HG03442 (cell line): ENCODE measurements around the gene CPSF6.
"Not testable (repeated sequence)": the region's sequence is repeated elsewhere in the genome, so short reads cannot be mapped to it uniquely, and the experiment has no call there.

Experiments
- ATAC-seq: cut with Tn5 transposase; IDR thresholded peaks from one replicate; pipeline ENCODE4 v1.9.1; 2021; ENCODE audit warnings: mild to moderate bottlenecking, moderate library complexity; ENCODE audit not compliant: unreplicated experiment

Gene CPSF6

DNA sequence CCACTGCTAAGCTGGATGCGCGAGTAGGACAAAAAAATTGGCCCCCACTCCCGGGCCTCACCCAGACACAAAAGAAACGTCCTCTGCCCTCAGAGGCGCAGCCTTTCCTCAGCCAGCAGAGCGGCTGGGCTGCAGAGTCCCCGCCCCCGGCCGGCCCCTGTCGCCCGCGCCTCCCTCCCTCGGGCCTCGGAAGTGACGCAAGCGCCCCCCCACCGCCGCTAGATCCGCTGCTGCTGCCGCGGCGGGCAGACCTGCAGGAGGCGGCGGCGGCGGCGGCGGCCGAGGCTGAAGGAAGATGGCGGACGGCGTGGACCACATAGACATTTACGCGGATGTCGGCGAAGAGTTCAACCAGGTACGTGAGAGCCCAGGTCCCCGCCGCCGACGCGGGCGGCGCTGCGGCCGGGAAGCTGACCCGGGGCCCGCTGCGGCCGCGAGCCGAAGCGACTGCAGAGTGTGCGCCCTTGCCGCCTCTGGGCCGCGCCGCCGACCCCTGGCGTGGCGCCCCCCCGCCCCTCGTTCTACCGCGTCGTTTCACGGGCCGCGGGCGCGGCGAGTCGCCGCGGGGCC, at the start of gene CPSF6:
Gene CPSF6, plus strand, starts transcription at position 218 of the 570 bp plus-strand sequence. Its CDS starts 78 bp downstream, at position 296.
- peak; percentile 90 for ATAC-seq

DNA sequence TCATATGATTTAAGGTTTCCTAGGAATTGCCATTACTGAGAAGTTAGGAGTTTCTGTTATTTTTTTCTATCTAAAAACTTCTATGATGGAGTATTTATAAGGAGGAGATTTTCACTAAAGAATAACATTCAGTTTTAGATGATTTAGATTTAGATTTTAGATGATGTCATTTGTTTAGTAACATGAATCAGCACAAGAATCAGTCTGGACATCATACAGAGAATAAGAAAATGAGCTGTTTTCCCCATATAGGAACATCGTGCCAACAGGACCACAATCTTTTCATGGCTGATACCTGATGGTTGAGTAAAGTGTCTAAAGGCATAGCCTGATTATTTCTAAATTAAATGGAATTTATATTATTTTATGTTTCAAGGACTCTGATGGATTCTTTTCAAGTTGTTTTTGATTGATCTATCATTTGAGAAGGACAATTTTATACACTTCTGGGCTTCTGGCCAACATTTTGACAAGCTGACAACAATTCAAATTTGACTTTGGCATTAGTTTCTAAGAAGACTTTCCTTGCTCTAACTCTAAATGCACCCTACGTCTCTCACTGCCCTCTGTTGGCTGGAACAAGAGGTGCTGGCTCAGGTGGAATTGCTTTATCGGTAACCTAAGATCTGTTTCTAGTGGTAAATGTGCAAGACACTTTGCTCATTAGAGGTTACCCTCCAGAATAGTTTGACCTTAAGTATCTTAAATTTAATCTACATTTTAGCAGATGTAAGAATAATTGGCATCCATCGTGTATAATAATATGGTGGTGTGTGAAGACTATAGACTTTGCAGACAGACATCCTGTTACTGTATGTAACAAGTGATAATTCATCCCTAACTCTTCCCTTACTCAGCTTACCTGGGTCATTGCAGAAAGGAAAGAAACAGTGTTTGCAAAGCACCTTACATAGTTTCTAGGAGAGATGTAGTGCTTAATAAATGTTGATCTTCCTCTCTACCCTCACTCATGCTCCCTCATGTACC, 42.8 kb upstream of the CPSF6 start:
- ATAC-seq: no peak

GRCh38 chr12:69199976-69200375, 39.4 kb upstream of the CPSF6 start:
- ATAC-seq: not testable (repeated sequence)

DNA sequence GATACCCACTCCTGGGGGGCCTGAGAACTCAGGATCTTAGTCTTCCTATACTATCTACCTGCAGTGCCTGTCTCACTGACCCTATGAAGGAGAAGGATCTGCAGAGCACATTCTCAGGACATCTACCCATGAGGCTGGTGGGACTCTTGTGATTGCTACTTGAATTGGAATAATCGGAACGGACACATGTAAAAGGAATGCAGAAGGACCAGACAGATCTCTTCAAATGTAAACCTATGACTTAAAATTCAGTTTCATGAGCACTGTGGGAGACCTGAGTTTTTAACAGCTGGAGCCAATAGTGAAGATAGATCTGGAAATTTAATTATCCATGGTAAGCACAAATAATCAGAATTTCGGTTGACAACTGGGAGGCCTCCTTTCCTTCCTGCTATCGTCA, 35.2 kb upstream of the CPSF6 start:
- ATAC-seq: no peak

DNA sequence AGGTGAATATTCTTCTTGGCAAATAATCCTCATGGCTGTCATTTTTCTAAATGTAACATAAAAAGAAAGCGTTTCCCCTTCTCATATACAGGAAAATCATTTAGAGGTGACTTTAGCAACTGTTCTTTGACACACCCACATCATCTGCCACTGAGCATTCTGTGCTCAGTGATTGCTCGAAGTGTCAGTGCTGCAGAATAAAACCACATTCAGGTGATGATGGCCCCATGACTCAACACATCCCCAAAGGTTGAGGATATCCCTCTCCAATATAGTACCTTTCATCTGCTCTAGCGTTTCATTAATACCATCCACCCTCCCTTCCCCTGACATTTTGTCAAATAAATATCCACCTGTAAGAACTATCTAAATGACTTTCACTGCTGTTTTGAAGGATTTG, 28.7 kb upstream of the CPSF6 start:
- ATAC-seq: no peak

- ATAC-seq: no peak
Observed at GRCh38 chr12:69211160-69211559, 28.2 kb upstream of the CPSF6 start.

- no peak for ATAC-seq
Observed at GRCh38 chr12:69214169-69214568, 25.2 kb upstream of the CPSF6 start.

GRCh38 chr12:69225251-69225910, 14.0 kb upstream of the CPSF6 start:
- no peak for ATAC-seq

DNA sequence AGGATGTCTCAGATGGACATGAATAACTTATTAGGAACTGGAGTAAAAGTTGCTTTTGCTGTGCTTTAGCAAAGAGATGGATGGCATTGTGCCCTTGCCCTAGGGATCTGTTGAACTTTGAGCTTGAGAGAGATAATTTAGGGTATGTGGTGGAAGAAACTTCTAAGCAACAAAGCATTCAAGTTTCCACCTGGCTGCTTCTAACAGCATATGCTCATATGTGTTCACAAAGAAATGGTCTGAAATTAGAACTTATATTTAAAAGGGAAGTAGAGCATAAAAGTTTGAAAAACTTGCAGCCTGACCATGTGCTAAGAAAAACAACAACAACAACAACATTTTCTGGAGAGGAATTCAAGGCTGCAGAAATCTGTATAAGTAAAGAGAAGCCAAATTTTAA, 7.9 kb upstream of the CPSF6 start:
- ATAC-seq: no peak

DNA sequence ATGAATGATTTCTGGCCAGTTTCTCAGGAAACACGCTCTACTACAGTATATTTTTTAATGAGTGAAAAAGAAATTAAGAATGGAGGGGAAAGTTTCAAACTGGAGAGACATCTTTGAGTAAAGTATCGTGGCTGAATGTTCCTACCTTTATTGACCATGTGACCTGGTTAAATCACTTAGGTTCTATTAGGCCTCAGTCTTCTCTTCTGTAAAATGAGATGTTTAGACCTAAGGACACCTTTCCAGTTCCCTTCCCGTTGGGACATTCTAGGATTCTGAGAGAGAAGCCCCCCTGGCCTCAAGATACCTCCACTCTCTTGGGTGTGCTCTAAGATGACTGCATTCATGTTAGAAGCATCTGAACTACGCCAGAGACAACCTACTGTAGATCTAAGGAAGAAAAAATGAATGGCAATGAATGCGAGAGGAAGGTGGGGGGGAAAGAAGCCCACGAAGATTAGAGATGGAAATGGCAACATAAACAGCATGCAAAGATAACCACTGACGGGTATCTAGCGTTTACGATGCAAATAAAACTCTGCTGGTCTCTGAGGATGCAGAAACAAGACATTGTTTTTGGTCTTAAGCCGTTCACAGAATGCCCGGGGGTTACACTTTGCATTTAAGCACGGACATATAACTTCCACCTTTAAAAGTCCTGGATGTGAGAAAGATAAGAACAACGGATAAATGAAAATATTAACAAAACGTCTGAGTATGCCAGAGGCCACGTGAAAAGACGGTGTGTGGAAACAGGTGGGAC, 599 bp upstream of the CPSF6 start:
- no peak for ATAC-seq

GRCh38 chr12:69239922-69240630, 707 bp downstream of the CPSF6 start:
- peak; percentile 24 for ATAC-seq

DNA sequence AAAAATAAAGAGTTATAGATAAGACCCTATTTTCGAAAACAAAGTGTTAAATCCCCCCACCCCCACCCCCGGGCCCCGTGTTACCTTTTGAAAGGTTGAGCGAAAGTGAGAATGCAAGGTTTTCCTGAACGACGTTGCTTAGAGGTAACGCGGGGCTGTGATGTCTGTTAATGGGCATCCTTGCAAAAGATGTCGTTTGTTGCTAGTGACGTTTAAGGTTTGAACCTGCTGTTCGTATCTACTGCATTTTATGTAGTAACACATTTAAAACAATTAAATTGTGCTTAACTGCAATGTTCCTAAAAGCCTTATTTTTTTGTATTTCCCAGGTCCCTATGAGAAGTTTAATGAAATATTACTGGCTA, 1.2 kb downstream of the CPSF6 start:
- no peak for ATAC-seq

GRCh38 chr12:69241438-69242092, 2.2 kb downstream of the CPSF6 start:
- no peak for ATAC-seq

GRCh38 chr12:69243099-69244084, 4.0 kb downstream of the CPSF6 start:
- ATAC-seq: peak; percentile 39

DNA sequence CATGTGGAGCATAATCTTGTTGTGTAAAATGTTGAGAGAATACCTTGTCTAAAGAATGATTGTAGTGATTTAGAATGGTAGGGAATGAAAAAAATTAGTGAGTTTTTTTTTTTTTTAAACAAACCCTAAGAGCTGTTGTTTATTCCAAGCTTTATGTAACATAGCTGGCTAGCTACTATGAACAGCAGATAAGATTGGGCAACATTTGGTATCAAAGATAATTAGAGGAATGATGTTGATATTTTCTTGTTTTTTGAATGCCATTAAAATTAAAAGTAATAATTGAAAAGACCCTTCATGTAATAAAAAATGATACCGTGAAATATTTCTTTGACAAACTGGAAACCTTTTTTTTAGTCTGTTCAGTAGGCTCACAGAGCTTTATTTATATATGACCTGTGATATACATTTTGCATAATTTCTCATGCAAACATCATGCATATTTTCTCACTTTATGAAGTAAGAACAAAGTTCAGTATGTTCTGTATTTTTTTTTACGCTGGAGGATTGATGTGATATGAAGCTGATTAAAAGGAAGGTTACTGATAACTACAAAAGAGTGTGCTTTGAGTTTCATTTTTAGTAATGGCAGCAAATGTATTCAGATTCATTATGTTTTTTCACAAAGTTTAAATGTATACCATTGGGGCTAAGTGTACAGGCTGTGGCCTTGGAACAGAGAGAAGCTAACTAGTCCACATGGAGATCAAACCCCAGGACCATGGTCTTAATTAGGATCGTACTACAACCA, 8.1 kb downstream of the CPSF6 start:
- ATAC-seq: no peak

- no peak for ATAC-seq
Observed at GRCh38 chr12:69252033-69252432, 12.7 kb downstream of the CPSF6 start.

GRCh38 chr12:69254046-69254445, 14.7 kb downstream of the CPSF6 start:
- peak; percentile 69 for ATAC-seq

DNA sequence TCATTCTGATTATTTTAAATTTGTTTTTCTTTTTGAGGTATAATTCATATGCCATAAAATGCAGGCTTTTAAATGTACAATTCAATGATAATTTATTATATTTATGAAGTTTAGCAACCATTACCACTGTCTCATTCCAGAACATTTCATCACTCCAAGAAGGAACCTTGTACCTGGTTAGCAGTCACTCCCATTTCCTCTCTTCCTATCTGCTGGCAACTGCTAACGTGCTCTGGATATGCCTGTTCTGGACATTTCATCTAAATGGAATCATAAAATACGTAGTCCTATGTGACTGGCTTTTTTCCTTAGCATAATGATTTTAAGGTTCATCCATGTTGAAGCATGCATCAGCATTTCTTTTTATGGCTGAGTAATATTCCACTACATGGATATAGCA, 15.5 kb downstream of the CPSF6 start:
- no peak for ATAC-seq
